K562 (cell line): Measurements from ENCODE around the gene RHBDD1. TPM values are rescaled to one million over a fixed set of nuclear protein-coding genes. Genes with fewer than 3 reads are reported as not detected.

Experiments used
- ATAC-seq: fragments of 200-7000 bp; cut with Tn5 transposase; 3 replicates; pipeline ENCODE4 v1.9.1; 2020; ENCODE audit warnings: moderate library complexity
- BruUV-seq: library from RNA; stranded (reverse); fragments of 400-500 nt; replicated peaks from 2 replicates; lab custom pipeline; 2021; lab: Mats Ljungman, UMichigan
- CTCF ChIA-PET: fragments of 300-600 bp; formaldehyde crosslinking; extraction: SDS; loops from one replicate; lab custom pipeline; 2021; ENCODE audit warnings: low intra/inter-chr PET ratio; lab: Yijun Ruan, JAX
- POLR2A ChIA-PET: fragments of 300-600, 350-650 bp; sonication (Branson Sonifier 250); formaldehyde crosslinking; extraction: SDS; loops from one replicate; lab custom pipeline; 2021; ENCODE audit warnings: antibody characterized with exemption, inconsistent platforms; lab: Yijun Ruan, JAX
- DNase-seq, 4 experiments: peaks; one replicate each; pipeline versions ENCODE4 v3.0.0 to v3.0.0-alpha.2; 2011 to 2018; ENCODE audit warnings: low spot score in 3 of 4, mixed read lengths in 3 of 4; ENCODE audit errors: extremely low read depth in 1 of 4
- FAIRE-seq: peaks from 2 replicates; lab custom pipeline; 2011; peaks lifted over from hg19 to GRCh38; lab: Jason Lieb, UNC
- H2AFZ ChIP-seq: 2 replicates; pipeline ENCODE4 v1.6.0; 2011; ENCODE audit warnings: low read depth, low read length, control low read depth, inconsistent platforms
- H3K27ac ChIP-seq: fragments of 200-600 bp; 3 replicates; pipeline ENCODE4 v1.8.0; 2011; ENCODE audit warnings: low read depth, mild to moderate bottlenecking, control low read depth, inconsistent platforms, low read length, moderate library complexity, mixed read lengths; ENCODE audit errors: extremely low read depth
- H3K27me3 ChIP-seq, 2 experiments: fragments of 300-600 bp in 1 of 2; 2 replicates in 1 of 2; 3 replicates in 1 of 2; pipeline versions ENCODE4 v1.6.0 to v1.8.0; 2011; ENCODE audit warnings: inconsistent platforms in 2 of 2, low read length in 2 of 2, mild to moderate bottlenecking in 1 of 2, mixed read lengths in 1 of 2, moderate library complexity in 1 of 2; ENCODE audit not compliant: control insufficient read depth in 2 of 2, insufficient read depth in 2 of 2
- H3K36me3 ChIP-seq: fragments of 300-600 bp; 3 replicates; pipeline ENCODE4 v1.8.0; 2011; ENCODE audit warnings: mild to moderate bottlenecking, low read length, inconsistent platforms; ENCODE audit not compliant: control insufficient read depth, insufficient read depth
- H3K4me1 ChIP-seq, 2 experiments: fragments of 200-600 bp in 1 of 2; replicated peaks in 1 of 2; 2 replicates in 1 of 2; 3 replicates in 1 of 2; pipeline versions ENCODE4 v1.5.1 to v1.8.0; 2011; ENCODE audit warnings: inconsistent platforms in 2 of 2, low read length in 2 of 2, mild to moderate bottlenecking in 1 of 2, mixed read lengths in 1 of 2, moderate library complexity in 1 of 2; ENCODE audit not compliant: control insufficient read depth in 2 of 2, insufficient read depth in 2 of 2
- H3K4me2 ChIP-seq: 2 replicates; pipeline ENCODE4 v1.6.1; 2011; ENCODE audit warnings: low read length, control low read depth, inconsistent platforms, mixed read lengths; ENCODE audit not compliant: insufficient read depth
- H3K4me3 ChIP-seq: fragments of 200-600 bp; sonication (generic), shearing (Covaris generic); 2 replicates; pipeline ENCODE4 v1.5.1; 2016; ENCODE audit warnings: control low read depth, inconsistent platforms
- H3K79me2 ChIP-seq: fragments of 200-600 bp; 3 replicates; pipeline ENCODE4 v1.8.0; 2011; ENCODE audit warnings: low read length, inconsistent platforms; ENCODE audit not compliant: control insufficient read depth, insufficient read depth
- H3K9ac ChIP-seq, 2 experiments: 2 replicates each; pipeline versions ENCODE4 v1.6.0 to v1.6.1; 2011; ENCODE audit warnings: low read depth in 2 of 2, low read length in 2 of 2, control low read depth in 1 of 2, inconsistent platforms in 1 of 2, mild to moderate bottlenecking in 1 of 2, mixed read lengths in 1 of 2; ENCODE audit not compliant: insufficient read depth in 1 of 2
- H3K9me1 ChIP-seq: one replicate; pipeline ENCODE4 v1.6.0; 2011; ENCODE audit warnings: inconsistent platforms, mild to moderate bottlenecking, low read length, moderate library complexity; ENCODE audit not compliant: control insufficient read depth, insufficient read depth
- H3K9me3 ChIP-seq: replicated peaks from 2 replicates; pipeline ENCODE4 v1.5.1; 2011; ENCODE audit warnings: low read depth, low read length, inconsistent platforms; ENCODE audit not compliant: control insufficient read depth, insufficient read depth
- H4K20me1 ChIP-seq: replicated peaks from 2 replicates; pipeline ENCODE4 v1.6.1; 2011; ENCODE audit warnings: low read length, inconsistent platforms, mixed read lengths; ENCODE audit not compliant: control insufficient read depth, insufficient read depth
- CEBPB ChIP-seq: fragments of 450-650 bp; IDR thresholded peaks from 2 replicates; pipeline ENCODE4 v1.6.1; 2016; ENCODE audit warnings: missing genetic modification characterization, missing compliant biosample characterization
- HDAC1 ChIP-seq, 2 experiments: fragments of 450-650 bp; IDR thresholded peaks; 2 replicates each; pipeline ENCODE4 v1.6.1; 2016 to 2017; ENCODE audit warnings: inconsistent platforms in 1 of 2, mild to moderate bottlenecking in 1 of 2, moderate library complexity in 1 of 2
- HMGN3 ChIP-seq: IDR thresholded peaks from 2 replicates; pipeline ENCODE4 v1.6.1; 2011; ENCODE audit warnings: borderline replicate concordance, low read depth, mild to moderate bottlenecking, mixed read lengths, low read length; ENCODE audit not compliant: insufficient read length; ENCODE audit errors: extremely low read depth
- KLF13 ChIP-seq: fragments of 450-650 bp; IDR thresholded peaks from 2 replicates; pipeline ENCODE4 v1.6.1; 2016; ENCODE audit warnings: missing genetic modification characterization, low read depth, mild to moderate bottlenecking, missing compliant biosample characterization, moderate library complexity, borderline replicate concordance
- MAFG ChIP-seq: fragments of 450-650 bp; conservative IDR thresholded peaks from 2 replicates; pipeline ENCODE4 v1.6.1; 2016; ENCODE audit warnings: missing genetic modification characterization, missing compliant biosample characterization
- MTA1 ChIP-seq: fragments of 450-650 bp; IDR thresholded peaks from 2 replicates; pipeline ENCODE4 v1.6.1; 2017; ENCODE audit warnings: borderline replicate concordance
- NEUROD1 ChIP-seq: fragments of 150-350 bp; IDR thresholded peaks from 2 replicates; pipeline ENCODE4 v1.6.1; 2014; ENCODE audit warnings: borderline replicate concordance, low read length, low read depth; ENCODE audit not compliant: partially characterized antibody
- POLR2AphosphoS5 ChIP-seq: IDR thresholded peaks from 2 replicates; pipeline ENCODE4 v1.6.1; 2011; ENCODE audit warnings: mild to moderate bottlenecking, low read depth, low read length, moderate library complexity; ENCODE audit not compliant: control insufficient read depth, insufficient read depth
- TEAD1 ChIP-seq, 2 experiments: fragments of 450-650 bp in 1 of 2; sonication (generic) in 1 of 2; formaldehyde crosslinking; IDR thresholded peaks; 2 replicates each; pipeline versions ENCODE4 v1.4.0 to v1.8.0; 2020 to 2022; ENCODE audit warnings: mild to moderate bottlenecking in 2 of 2, missing genetic modification reagents in 1 of 2
- ZSCAN32 ChIP-seq: fragments of 450-650 bp; formaldehyde crosslinking; IDR thresholded peaks from 2 replicates; pipeline ENCODE4 v1.4.0; 2020; ENCODE audit warnings: mild to moderate bottlenecking, moderate library complexity
- WGBS: fragments of 100-300 bp; shearing (Covaris generic); methylation state at CpG from one replicate; pipeline ENCODE4 v1.1.6; 2016; ENCODE audit warnings: low coverage, mixed read lengths; ENCODE audit not compliant: insufficient coverage; ENCODE audit errors: missing lambda C conversion rate; 5-methylcytosine and 5-hydroxymethylcytosine counted together
- in situ Hi-C: fragments of 300-500 bp; cut with MboI; formaldehyde crosslinking; loops from 4 replicates; pipeline ENCODE4 v1.15.0; 2018; ENCODE audit warnings: inconsistent platforms, mixed read lengths
- intact Hi-C: fragments of 100-400 bp; cut with micrococcal nuclease; formaldehyde crosslinking; loops from 2 replicates; pipeline ENCODE4 v1.14.2; 2022
- polyA plus RNA-seq, 8 experiments: library from polyadenylated mRNA; depleted of rRNA in 4 of 8; stranded (reverse) in 5 of 8; unstranded in 3 of 8; fragments of >200 nt; fragmentation: Nextera tagmentation in 2 of 8; fragmentation: Illumina TruSeq in 1 of 8; extraction: Ambion mirVana in 2 of 8; extraction: Trizol in 1 of 8; gene quantifications; 2 replicates each; pipeline versions ENCODE4 v1.2.1 to v1.2.3, GENCODE V29; 2011 to 2014; ENCODE audit warnings: inconsistent platforms in 1 of 8, missing spikeins in 1 of 8
- total RNA-seq, 7 experiments: library from RNA; depleted of rRNA in 6 of 7; stranded (reverse); fragments of >200 nt in 6 of 7; fragmentation: Illumina TruSeq in 2 of 7; extraction: Trizol in 2 of 7; gene quantifications; 2 replicates each; pipeline versions ENCODE4 v1.2.1 to v1.2.3, GENCODE V29; 2011 to 2021; ENCODE audit warnings: low replicate concordance in 1 of 7

RHBDD1 gene
- total and polyA plus RNA-seq, 9 of the 15 experiments (the other 6 are each of a cell fraction or from before 2014, with no cell fraction given): 4.8 to 34.8 (median 15.6) TPM

DNA sequence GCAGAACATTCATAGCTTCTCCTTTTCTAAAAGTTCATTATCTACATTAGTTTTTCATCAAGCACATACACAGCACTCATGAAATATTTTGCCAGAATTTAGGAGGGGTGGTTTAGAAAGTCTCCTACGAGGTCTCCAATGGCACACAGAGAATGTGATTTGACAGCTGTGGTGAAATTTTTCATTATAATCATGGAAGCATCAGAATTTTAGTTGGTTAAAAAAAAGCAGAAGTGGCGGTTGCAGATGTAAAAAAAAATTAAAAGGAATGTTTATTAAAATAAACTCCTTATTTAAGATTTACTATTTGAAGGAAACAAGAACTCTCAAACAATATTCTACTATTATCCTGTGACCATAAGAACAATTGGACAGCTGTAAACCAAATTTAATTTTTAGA is 10.8 kb upstream of the RHBDD1 start:
- intact Hi-C loops: no loop called here
- H3K4me2 ChIP-seq: no peak overlapping the region
- no TSS peak for BruUV-seq
- WGBS: 44% methylated on average over 2 of the region's 2 CpGs
- H3K36me3 ChIP-seq: no peaks in the 10 kb centered on the region
- no peak for DNase-seq
- no peak overlapping the region for H3K9ac ChIP-seq
- no peak for TF ChIP-seq HMGN3
- no peak for TF ChIP-seq MAFG (tag)
- TF ChIP-seq POLR2AphosphoS5: no peak
- no peak for TF ChIP-seq CEBPB (tag)
- no peak for TF ChIP-seq NEUROD1
- TF ChIP-seq KLF13: no peak
- no peak for TF ChIP-seq ZSCAN32 (CRISPR knock-in tag)
- no peak for TF ChIP-seq HDAC1 (IDR thresholded peaks at IDR 0.05)
- TF ChIP-seq MTA1: no peak
- no peak for TF ChIP-seq TEAD1 (CRISPR knock-in tag; IDR thresholded peaks at IDR 0.05)
- TF ChIP-seq, all 486 proteins: peak for 0
- POLR2A ChIA-PET: interaction anchor here (0.6 to 2.7 kb wide), 3 partner anchors 10 to 782 kb away, joined by 3 to 15 read pairs (median 4); partner anchors contain the start of gene RHBDD1
- CTCF ChIA-PET: no interaction called here
- no peaks in the 10 kb centered on the region for H3K9me1 ChIP-seq
- FAIRE-seq (no peak), ATAC-seq (no peak)
- no peak overlapping the region for H3K4me3 ChIP-seq
- no peaks in the 10 kb centered on the region for H3K4me1 ChIP-seq
- no peak overlapping the region for H2AFZ ChIP-seq
- no peaks in the 10 kb centered on the region for H3K79me2 ChIP-seq
- H3K9me3 ChIP-seq: no peaks in the 10 kb centered on the region
- no peaks in the 10 kb centered on the region for H4K20me1 ChIP-seq
- no peaks in the 10 kb centered on the region for H3K27me3 ChIP-seq
- no peak overlapping the region for H3K27ac ChIP-seq
- in situ Hi-C loops: no loop called here
